Measurements from ENCODE around the gene SRPRB.

The SRPRB gene

DNA sequence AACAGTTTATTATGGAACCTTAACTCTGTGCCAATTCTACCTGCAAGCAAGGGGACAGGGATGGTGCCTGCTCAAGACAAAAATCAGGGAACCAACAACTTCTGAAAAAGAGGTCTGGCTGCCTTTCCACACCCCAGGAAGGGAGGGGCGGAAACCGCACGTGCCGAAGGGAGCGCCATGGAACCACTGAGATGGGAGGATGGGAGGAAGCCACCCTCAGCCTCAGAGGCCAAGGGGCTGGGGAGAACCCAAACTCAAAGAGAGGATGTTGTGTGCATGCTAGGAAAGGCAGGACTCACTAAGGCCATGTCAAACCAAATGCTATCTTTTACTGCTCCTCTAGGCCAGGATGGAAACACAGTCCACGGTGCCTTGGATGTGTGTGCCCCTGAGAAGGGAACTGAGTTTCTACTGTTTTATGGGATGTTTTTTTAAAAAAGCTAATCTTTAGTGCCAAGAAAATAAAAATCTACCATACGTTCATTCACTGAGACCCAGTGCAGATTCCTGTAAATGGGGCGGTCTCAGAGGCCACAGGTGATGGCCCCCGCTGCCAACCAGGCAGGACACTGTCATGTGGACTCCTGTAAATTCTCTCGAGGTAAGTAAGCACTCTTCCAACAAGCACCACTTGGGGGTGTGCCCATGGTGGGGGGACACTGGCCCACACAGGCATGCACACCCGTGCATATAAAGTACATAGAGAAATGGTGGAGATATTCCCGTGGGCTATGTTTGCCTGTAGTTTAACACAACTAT, 20.5 kb downstream of the SRPRB start:
- DNase-seq (ENCODE audit: low read depth in 3 of 3): no peak

DNA sequence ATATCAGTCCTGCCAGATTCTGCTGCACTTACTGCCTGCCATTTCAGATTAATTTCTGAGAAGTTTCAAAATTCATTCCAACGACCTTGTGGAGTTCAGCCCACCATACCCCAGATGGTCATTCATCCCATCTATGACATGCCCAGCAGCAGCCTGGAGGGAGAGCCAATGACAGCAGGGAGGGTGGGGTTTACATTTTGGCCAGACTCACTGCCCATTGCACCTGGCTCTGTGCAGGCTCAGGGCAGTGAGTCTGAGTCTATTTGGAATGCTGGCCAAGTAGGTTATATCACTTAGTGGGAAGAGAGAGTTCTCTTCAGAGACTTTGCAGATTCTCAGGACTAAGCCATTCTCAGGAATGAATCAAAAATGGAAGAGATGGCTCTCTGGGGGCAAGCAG, 21.5 kb downstream of the SRPRB start:
- no peak for DNase-seq (ENCODE audit: low read depth in 3 of 3)

- DNase-seq (ENCODE audit: low read depth in 3 of 3): no peak
These were observed 22.1 kb downstream of the SRPRB start for GRCh38 chr3:133827684-133828083.

DNA sequence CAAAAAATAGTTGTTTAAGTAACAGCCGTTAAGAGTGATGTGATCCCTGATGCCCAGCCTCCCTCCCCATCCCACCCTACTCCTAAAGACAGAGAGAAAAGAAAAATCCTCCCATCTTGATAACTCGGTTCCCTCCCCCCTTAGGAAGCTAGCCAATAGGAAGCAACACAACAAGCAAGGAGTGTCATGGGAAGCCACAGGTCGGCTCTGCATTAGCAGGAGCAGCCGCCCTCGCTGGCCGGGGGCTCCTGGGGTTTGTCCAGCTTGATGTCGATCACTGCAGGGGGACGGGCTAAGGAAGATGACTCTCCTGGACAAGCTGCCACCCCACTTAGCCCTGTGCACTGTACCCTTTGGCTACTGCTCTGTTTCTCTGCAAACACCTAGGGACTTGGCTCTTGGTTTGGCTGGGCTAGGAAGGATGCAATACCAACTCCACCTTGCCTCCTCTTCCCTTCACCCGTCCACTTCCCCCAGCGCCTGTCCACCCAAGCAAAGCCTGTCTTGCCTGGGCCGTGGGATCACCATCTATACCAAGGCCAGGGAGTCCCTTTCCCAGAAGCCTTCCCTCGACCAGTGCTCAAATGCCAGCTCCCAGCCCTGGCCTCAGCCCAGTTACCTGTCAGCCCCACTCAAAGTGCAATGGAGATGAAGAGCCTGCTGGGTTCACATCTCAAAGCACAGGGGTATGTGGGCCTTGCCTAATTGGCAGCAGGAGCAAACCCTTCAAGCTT, 23.1 kb downstream of the SRPRB start:
- no peak for DNase-seq (ENCODE audit: low read depth in 3 of 3)

- no peak for DNase-seq (ENCODE audit: low read depth in 3 of 3)
These were observed 23.7 kb downstream of the SRPRB start for GRCh38 chr3:133829310-133829707.

DNA sequence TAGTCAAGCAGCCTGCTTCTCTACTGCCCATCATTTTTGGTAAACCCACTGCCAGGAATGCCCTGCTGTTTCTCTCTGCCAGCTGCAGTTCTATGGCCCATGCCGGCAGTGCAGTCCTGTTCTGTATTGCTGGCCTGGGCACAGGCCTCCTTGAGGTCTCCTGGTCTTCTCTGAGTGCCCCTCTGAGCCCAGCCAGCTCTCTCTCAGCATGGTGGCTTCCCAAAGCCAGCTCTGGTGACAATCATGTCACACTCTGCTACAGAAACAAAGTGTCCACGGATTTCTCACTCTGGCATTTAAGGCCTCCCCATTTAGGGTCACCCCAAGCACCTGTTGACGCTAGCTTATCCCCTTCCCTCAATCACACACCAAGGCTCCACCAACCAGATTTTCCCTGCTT, 24.5 kb downstream of the SRPRB start:
- no peak for DNase-seq (ENCODE audit: low read depth in 3 of 3)

- no peak for DNase-seq (ENCODE audit: low read depth in 3 of 3)
These were observed 26.6 kb downstream of the SRPRB start for GRCh38 chr3:133831966-133832801.

DNA sequence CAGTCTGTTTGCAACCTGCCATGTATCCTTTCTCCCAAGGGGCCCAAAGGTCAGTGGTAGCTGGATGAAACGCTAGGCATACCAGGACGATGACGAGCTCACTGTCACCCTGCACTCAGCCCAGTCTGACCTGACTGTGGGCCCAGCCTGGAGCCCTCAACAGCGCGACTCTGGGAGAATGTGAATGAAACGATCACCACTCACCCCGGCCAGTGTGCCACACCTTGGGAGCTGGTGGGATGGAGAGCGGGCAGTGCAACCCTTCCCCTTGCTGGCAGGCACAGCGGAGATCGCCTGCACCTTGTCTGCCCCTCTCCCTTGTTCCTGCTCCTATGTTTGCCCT, 27.2 kb downstream of the SRPRB start:
- DNase-seq (ENCODE audit: low read depth in 3 of 3): no peak

GRCh38 chr3:133833267-133833666, 27.7 kb downstream of the SRPRB start:
- DNase-seq (ENCODE audit: low read depth in 3 of 3): no peak

- DNase-seq (ENCODE audit: low read depth in 3 of 3): no peak
These were observed 28.4 kb downstream of the SRPRB start for GRCh38 chr3:133833880-133834620.

DNA sequence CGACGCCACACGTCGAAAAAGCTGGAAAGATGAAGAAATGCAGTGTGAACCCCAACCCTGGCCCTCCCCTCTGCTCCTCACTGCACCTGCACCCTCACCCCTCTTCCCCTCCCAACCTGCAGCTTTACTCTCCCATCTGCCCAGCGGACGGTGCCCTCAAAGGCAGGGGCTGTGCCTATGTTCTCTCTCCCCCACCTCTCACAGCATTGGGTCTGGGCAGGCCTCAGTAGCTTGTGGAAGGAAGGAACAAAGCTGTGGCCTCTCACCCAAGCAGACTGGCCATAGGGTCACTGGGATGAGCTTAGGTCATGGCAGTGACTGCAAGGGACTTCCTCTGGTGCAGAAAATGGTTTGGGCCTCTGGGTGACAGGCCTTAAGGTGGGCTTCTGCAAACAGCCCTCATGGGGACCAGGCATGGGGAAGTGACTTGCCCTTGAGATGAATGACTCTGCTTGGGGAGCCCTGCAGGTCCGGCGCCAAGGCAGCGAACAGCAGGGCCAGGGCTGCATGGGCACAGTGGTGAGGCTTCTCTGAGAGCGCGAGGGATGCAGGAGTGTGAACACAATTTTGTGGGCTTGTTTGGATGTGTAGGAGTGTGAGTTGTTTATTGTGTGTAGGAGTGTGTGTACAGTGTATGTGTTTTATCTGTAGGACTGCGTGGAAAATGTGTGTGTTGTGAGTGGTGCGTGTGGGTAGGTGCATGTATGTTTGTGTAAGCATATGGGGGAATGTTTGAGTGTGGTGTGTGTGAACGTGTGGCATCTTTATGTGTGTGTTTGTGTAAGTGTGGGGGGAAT, 29.2 kb downstream of the SRPRB start:
- DNase-seq (ENCODE audit: low read depth in 3 of 3): no peak

DNA sequence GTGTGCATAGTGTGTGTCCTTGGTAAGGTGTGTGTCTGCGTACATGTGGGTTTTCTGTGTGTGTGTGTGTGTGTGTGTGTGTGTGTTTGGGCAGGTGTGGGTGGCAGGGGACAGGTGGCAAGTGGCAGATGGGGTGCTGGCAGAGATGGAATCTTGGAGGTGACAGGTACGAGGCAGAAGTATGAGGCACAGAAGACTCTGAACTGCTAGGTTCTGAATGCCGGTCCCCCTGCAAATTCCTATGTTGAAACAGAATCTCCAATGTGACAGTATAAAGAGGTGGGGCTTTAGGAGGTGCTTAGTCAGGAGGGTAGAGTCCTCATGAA, 29.8 kb downstream of the SRPRB start:
- no peak for DNase-seq (ENCODE audit: low read depth in 3 of 3)

DNA sequence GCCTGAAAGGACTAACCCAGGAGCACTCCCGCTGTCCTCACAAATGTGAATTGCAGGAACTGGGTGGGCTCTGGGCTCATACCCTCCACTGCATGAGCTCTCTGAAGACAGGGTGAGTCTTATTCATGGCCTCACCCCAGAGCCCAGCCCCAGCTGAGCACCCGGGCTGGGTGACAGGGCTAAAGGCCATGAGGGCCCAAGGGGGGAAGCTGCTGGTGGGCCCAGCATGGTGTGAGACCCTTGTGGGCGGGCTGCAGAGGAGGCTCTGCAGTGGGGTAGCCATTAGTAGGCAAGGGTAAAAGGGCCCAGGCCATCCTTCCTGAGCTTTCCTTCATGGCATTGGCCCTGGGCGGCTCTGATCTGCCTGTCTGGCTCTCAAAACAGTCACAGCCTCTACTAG, 30.3 kb downstream of the SRPRB start:
- no peak for DNase-seq (ENCODE audit: low read depth in 3 of 3)

GRCh38 chr3:133836497-133837158, 31.0 kb downstream of the SRPRB start:
- DNase-seq (ENCODE audit: low read depth in 3 of 3): no peak

DNA sequence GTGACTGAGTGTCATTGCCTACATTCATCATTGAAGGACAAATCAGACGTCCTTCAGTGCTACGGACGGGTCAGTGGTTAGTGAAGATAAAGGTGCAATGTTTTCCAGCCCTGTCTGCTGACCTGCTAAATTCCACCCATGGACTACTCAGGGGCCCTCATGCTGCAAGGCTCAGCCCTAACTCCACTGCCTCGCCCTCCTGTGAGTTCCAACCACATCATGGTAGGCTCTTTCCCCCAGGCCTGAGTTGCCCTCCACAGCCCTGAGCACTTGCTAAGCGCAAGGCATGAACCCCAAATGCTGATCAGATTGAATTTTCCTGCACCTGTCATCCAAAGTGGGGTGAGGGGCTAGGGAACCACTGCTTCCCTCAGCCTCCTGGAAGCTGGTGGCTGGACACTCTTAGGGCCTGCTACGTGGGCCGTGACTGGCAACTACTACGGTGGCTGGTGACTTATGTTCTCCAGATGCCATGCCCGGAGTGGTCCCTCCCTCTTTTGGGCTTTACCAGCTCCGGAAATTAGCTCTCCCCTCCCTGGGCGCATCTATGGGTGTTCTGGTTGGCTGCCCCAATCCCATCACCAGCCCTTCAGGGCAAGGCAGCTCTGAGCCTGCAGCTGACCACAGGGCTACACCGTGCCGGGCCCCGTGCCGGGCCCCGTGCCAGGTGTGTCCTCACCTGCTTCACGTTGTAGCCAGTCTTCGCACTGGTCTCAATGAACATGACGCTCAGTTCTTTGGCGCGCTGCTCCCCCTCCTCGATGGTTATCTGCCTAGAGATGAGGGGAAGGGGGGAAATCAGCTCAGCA, 32.1 kb downstream of the SRPRB start:
- no peak for DNase-seq (ENCODE audit: low read depth in 3 of 3)

GRCh38 chr3:133838296-133838789, 32.7 kb downstream of the SRPRB start:
- no peak for DNase-seq (ENCODE audit: low read depth in 3 of 3)

DNA sequence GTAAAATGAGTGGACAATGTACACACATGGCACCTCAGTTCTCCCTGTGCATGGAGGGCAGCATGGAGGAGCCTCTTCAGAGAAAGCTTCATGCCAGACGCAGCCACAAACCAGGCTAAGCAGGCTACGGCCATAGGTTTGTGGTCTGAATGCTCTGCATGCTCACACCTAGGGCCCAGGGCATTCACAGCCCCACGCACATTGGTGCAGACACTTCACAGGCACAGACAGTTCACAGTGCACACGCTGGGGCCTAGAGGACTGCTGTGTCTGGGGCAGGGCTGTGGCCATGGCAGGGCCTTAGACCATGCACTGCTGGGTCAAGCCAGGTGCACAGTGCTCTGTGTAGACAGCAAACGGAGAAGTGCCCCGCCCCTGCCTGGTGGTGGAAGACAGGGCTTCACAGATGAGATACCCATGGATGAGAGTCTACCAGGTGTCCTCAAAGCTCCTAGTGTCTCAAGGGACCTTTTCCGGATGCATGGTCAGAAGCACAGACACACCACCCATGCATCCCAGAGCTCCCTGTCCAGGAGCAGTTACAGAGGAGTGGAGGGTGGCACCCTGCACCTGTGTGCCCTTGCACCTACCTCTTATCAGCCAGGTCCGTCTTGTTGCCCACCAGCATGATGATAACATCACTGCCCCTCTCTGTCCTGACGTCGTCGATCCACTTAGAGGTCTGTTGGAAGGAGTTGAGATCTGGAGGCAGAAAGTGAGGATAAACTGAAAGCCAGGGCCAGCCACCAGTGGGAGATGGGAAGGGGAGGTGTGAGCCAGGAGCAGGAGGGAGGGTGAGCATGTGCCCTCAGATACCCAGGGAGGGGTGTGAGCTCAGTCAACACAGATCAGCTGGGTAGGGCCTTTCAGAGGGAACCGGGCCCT, 33.5 kb downstream of the SRPRB start:
- no peak for DNase-seq (ENCODE audit: low read depth in 3 of 3)

- no peak for DNase-seq (ENCODE audit: low read depth in 3 of 3)
These were observed 34.6 kb downstream of the SRPRB start for GRCh38 chr3:133840055-133840737.

All from stimulated activated CD4-positive, alpha-beta T cell treated with anti-CD3 and anti-CD28 coated beads, TNF-alpha, amount 100 ng/mL, for 4 hours (primary cell).